Measurements from ENCODE around the gene YTHDF1. TPM values are rescaled to one million over a fixed set of nuclear protein-coding genes. Genes with fewer than 3 reads are reported as not detected.
"Not testable (repeated sequence)": the region's sequence is repeated elsewhere in the genome, so short reads cannot be mapped to it uniquely, and the experiment has no call there.

Gene YTHDF1
- total and polyA plus RNA-seq, 7 experiments from 2014 or later = 27.5 to 52.1 (median 42.0) TPM

- H3K4me3 Mint-ChIP-seq = no peak overlapping the region
- peaks cover 0 to 2% (median 0%) of the 10 kb centered on the region in 11 donors for H3K9me3 Mint-ChIP-seq
- ChIA-PET CTCF (no interaction called here), POLR2A (no interaction called here)
- no peak overlapping the region for H3K27ac ChIP-seq (ENCODE audit: low read depth, low read length)
- H3K36me3 ChIP-seq (ENCODE audit: control insufficient read depth in 2 of 3, insufficient read depth in 3 of 3, low read length in 3 of 3) = no peaks in the 10 kb centered on the region
- no peaks in the 10 kb centered on the region for H3K4me1 ChIP-seq (ENCODE audit: control insufficient read depth in 2 of 2, insufficient read depth in 2 of 2, low read length in 2 of 2)
- no peak for DNase-seq
- H3K36me3 Mint-ChIP-seq = no peaks in the 10 kb centered on the region
- no peak overlapping the region for H3K4me3 ChIP-seq (ENCODE audit: low read length)
- no peaks in the 10 kb centered on the region for H3K9me3 ChIP-seq (ENCODE audit: control insufficient read depth in 2 of 3, low read length in 3 of 3)
- H3K27me3 ChIP-seq (ENCODE audit: control insufficient read depth in 2 of 2, insufficient read depth in 2 of 2, low read length in 2 of 2) = no peaks in the 10 kb centered on the region
- no peak for ATAC-seq
- H3K27me3 Mint-ChIP-seq = peaks cover 0 to 9% (median 4%) of the 10 kb centered on the region in 5 donors
- intact Hi-C loops (cut with micrococcal nuclease) = no loop called here
- no peak overlapping the region for H3K27ac Mint-ChIP-seq
- peaks cover 0 to 4% (median 4%) of the 10 kb centered on the region in 7 donors for H3K4me1 Mint-ChIP-seq
These were observed 55.2 kb downstream of the YTHDF1 start for GRCh38 chr20:63160641-63161175.

GRCh38 chr20:63159826-63160640 lies 55.9 kb downstream of the YTHDF1 start:
- peaks cover 0 to 2% (median 0%) of the 10 kb centered on the region in 11 donors for H3K9me3 Mint-ChIP-seq
- no peak for DNase-seq
- ChIA-PET CTCF (no interaction called here), POLR2A (no interaction called here)
- no peaks in the 10 kb centered on the region for H3K9me3 ChIP-seq (ENCODE audit: control insufficient read depth in 2 of 3, low read length in 3 of 3)
- no peak overlapping the region for H3K4me3 Mint-ChIP-seq
- H3K27ac ChIP-seq (ENCODE audit: low read depth, low read length) = no peak overlapping the region
- ATAC-seq = no peak
- intact Hi-C loops (cut with micrococcal nuclease) = no loop called here
- H3K4me1 ChIP-seq (ENCODE audit: control insufficient read depth in 2 of 2, insufficient read depth in 2 of 2, low read length in 2 of 2) = no peaks in the 10 kb centered on the region
- no peaks in the 10 kb centered on the region for H3K36me3 Mint-ChIP-seq
- H3K27me3 ChIP-seq (ENCODE audit: control insufficient read depth in 2 of 2, insufficient read depth in 2 of 2, low read length in 2 of 2) = no peaks in the 10 kb centered on the region
- no peak overlapping the region for H3K4me3 ChIP-seq (ENCODE audit: low read length)
- H3K4me1 Mint-ChIP-seq = peaks cover 0 to 4% (median 4%) of the 10 kb centered on the region in 7 donors
- no peaks in the 10 kb centered on the region for H3K36me3 ChIP-seq (ENCODE audit: control insufficient read depth in 2 of 3, insufficient read depth in 3 of 3, low read length in 3 of 3)
- H3K27me3 Mint-ChIP-seq = peaks cover 0 to 13% (median 4%) of the 10 kb centered on the region in 5 donors
- no peak overlapping the region for H3K27ac Mint-ChIP-seq

- not testable (repeated sequence) for H3K4me3 Mint-ChIP-seq
These were observed 56.7 kb downstream of the YTHDF1 start for GRCh38 chr20:63159251-63159650.

GRCh38 chr20:63158845-63159244 lies 57.1 kb downstream of the YTHDF1 start:
- intact Hi-C loops (cut with micrococcal nuclease) = no loop called here
- Mint-ChIP-seq H3K9me3 (peaks cover 0 to 2% (median 0%) of the 10 kb centered on the region in 11 donors), H3K36me3 (no peaks in the 10 kb centered on the region), H3K4me3 (no peak overlapping the region), H3K4me1 (peaks cover 0 to 4% (median 4%) of the 10 kb centered on the region in 7 donors), H3K27ac (no peak overlapping the region), H3K27me3 (peaks cover 0 to 16% (median 7%) of the 10 kb centered on the region in 5 donors)
- no peak overlapping the region for H3K27ac ChIP-seq (ENCODE audit: low read depth, low read length)
- ATAC-seq = no peak
- no peaks in the 10 kb centered on the region for H3K9me3 ChIP-seq (ENCODE audit: control insufficient read depth in 2 of 3, low read length in 3 of 3)
- no peaks in the 10 kb centered on the region for H3K4me1 ChIP-seq (ENCODE audit: control insufficient read depth in 2 of 2, insufficient read depth in 2 of 2, low read length in 2 of 2)
- H3K27me3 ChIP-seq (ENCODE audit: control insufficient read depth in 2 of 2, insufficient read depth in 2 of 2, low read length in 2 of 2) = no peaks in the 10 kb centered on the region
- DNase-seq = no peak
- H3K36me3 ChIP-seq (ENCODE audit: control insufficient read depth in 2 of 3, insufficient read depth in 3 of 3, low read length in 3 of 3) = no peaks in the 10 kb centered on the region
- ChIA-PET CTCF (no interaction called here), POLR2A (no interaction called here)
- H3K4me3 ChIP-seq (ENCODE audit: low read length) = no peak overlapping the region

More at GRCh38 chr20:63159251-63159650, 56.7 kb downstream of the YTHDF1 start:
- H3K36me3 Mint-ChIP-seq; POLR2A ChIA-PET; H3K36me3 ChIP-seq (ENCODE audit: control insufficient read depth in 2 of 3, insufficient read depth in 3 of 3, low read length in 3 of 3); CTCF ChIA-PET; H3K9me3 ChIP-seq (ENCODE audit: control insufficient read depth in 2 of 3, low read length in 3 of 3); intact Hi-C loops (cut with micrococcal nuclease); H3K4me1 ChIP-seq (ENCODE audit: control insufficient read depth in 2 of 2, insufficient read depth in 2 of 2, low read length in 2 of 2); H3K27ac ChIP-seq (ENCODE audit: low read depth, low read length); H3K4me1 Mint-ChIP-seq; ATAC-seq; DNase-seq; H3K9me3 Mint-ChIP-seq; H3K4me3 ChIP-seq (ENCODE audit: low read length); H3K27me3 ChIP-seq (ENCODE audit: control insufficient read depth in 2 of 2, insufficient read depth in 2 of 2, low read length in 2 of 2); H3K27ac Mint-ChIP-seq: not testable (repeated sequence)
- peaks cover 0 to 13% (median 4%) of the 10 kb centered on the region in 5 donors for H3K27me3 Mint-ChIP-seq

GRCh38 chr20:63158352-63158751 lies 57.6 kb downstream of the YTHDF1 start:
- no peak overlapping the region for H3K4me3 Mint-ChIP-seq
- H3K27me3 Mint-ChIP-seq = peaks cover 0 to 21% (median 12%) of the 10 kb centered on the region in 5 donors
- CTCF ChIA-PET = no interaction called here
- Histone ChIP-seq H3K9me3 (ENCODE audit: control insufficient read depth in 2 of 3, low read length in 3 of 3) (no peaks in the 10 kb centered on the region), H3K36me3 (ENCODE audit: control insufficient read depth in 2 of 3, insufficient read depth in 3 of 3, low read length in 3 of 3) (no peaks in the 10 kb centered on the region), H3K4me3 (ENCODE audit: low read length) (no peak overlapping the region), H3K4me1 (ENCODE audit: control insufficient read depth in 2 of 2, insufficient read depth in 2 of 2, low read length in 2 of 2) (no peaks in the 10 kb centered on the region), H3K27me3 (ENCODE audit: control insufficient read depth in 2 of 2, insufficient read depth in 2 of 2, low read length in 2 of 2) (no peaks in the 10 kb centered on the region), H3K27ac (ENCODE audit: low read depth, low read length) (no peak overlapping the region)
- no peak for ATAC-seq
- H3K36me3 Mint-ChIP-seq = no peaks in the 10 kb centered on the region
- peaks cover 0 to 4% (median 4%) of the 10 kb centered on the region in 7 donors for H3K4me1 Mint-ChIP-seq
- intact Hi-C loops (cut with micrococcal nuclease) = no loop called here
- POLR2A ChIA-PET = no interaction called here
- H3K9me3 Mint-ChIP-seq = peaks cover 0 to 2% (median 0%) of the 10 kb centered on the region in 11 donors
- no peak overlapping the region for H3K27ac Mint-ChIP-seq
- no peak for DNase-seq

- H3K9me3 ChIP-seq (ENCODE audit: control insufficient read depth in 2 of 3, low read length in 3 of 3); H3K36me3 ChIP-seq (ENCODE audit: control insufficient read depth in 2 of 3, insufficient read depth in 3 of 3, low read length in 3 of 3); POLR2A ChIA-PET; H3K4me3 ChIP-seq (ENCODE audit: low read length); H3K4me3 Mint-ChIP-seq; H3K36me3 Mint-ChIP-seq; H3K27ac Mint-ChIP-seq; H3K27ac ChIP-seq (ENCODE audit: low read depth, low read length); H3K4me1 Mint-ChIP-seq; H3K4me1 ChIP-seq (ENCODE audit: control insufficient read depth in 2 of 2, insufficient read depth in 2 of 2, low read length in 2 of 2); ATAC-seq; H3K9me3 Mint-ChIP-seq; intact Hi-C loops (cut with micrococcal nuclease); CTCF ChIA-PET; DNase-seq; H3K27me3 ChIP-seq (ENCODE audit: control insufficient read depth in 2 of 2, insufficient read depth in 2 of 2, low read length in 2 of 2): not testable (repeated sequence)
- peaks cover 0 to 23% (median 12%) of the 10 kb centered on the region in 5 donors for H3K27me3 Mint-ChIP-seq
These were observed 58.5 kb downstream of the YTHDF1 start for GRCh38 chr20:63157431-63157830.

GRCh38 chr20:63156221-63156671 lies 59.7 kb downstream of the YTHDF1 start:
- POLR2A ChIA-PET = no interaction called here
- CTCF ChIA-PET = no interaction called here
- Mint-ChIP-seq H3K4me1 (no peaks in the 10 kb centered on the region), H3K9me3 (peaks cover 0 to 2% (median 0%) of the 10 kb centered on the region in 11 donors), H3K4me3 (no peak overlapping the region), H3K27me3 (peaks cover 0 to 27% (median 10%) of the 10 kb centered on the region in 5 donors), H3K36me3 (no peaks in the 10 kb centered on the region), H3K27ac (no peak overlapping the region)
- intact Hi-C loops (cut with micrococcal nuclease) = no loop called here
- H3K27ac ChIP-seq (ENCODE audit: low read depth, low read length) = no peak overlapping the region
- no peak for ATAC-seq
- H3K9me3 ChIP-seq (ENCODE audit: control insufficient read depth in 2 of 3, low read length in 3 of 3) = no peaks in the 10 kb centered on the region
- no peaks in the 10 kb centered on the region for H3K27me3 ChIP-seq (ENCODE audit: control insufficient read depth in 2 of 2, insufficient read depth in 2 of 2, low read length in 2 of 2)
- no peaks in the 10 kb centered on the region for H3K4me1 ChIP-seq (ENCODE audit: control insufficient read depth in 2 of 2, insufficient read depth in 2 of 2, low read length in 2 of 2)
- no peak overlapping the region for H3K4me3 ChIP-seq (ENCODE audit: low read length)
- DNase-seq = no peak
- no peaks in the 10 kb centered on the region for H3K36me3 ChIP-seq (ENCODE audit: control insufficient read depth in 2 of 3, insufficient read depth in 3 of 3, low read length in 3 of 3)
